ENCODE data around the gene PLCB1. TPM values are rescaled to one million over a fixed set of nuclear protein-coding genes. Genes with fewer than 3 reads are reported as not detected.

PLCB1 gene
- total RNA-seq, 1 experiment from 2014 or later, result 6.8 TPM

DNA sequence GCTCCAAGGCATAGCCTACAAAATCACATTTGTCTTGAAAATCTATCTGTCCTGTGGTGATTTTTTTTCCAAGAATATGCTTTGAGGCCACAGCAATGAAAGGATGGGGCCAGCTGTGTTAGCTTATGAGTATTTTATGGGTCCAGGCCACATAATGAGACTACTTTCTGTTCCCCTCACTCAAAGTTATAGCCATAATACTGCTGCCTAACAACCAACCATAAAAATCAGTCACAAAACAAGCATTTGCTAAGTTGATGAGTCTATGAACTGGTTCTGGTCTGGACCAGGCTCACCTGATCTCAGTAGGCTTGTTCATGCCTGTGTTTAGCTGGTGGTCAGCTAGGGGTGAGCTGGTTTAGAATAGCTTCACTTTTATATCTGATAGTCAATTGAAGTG, 744.3 kb downstream of the PLCB1 start:
- H3K36me3 ChIP-seq (ENCODE audit: insufficient read depth, low read length, poor library complexity, severe bottlenecking), result no peaks in the 10 kb centered on the region
- BruUV-seq (replicated peaks), result no TSS peak
- no peaks in the 10 kb centered on the region for H3K9me3 ChIP-seq (ENCODE audit: low read depth, low read length, poor library complexity, severe bottlenecking)
- ChIA-PET POLR2A (ENCODE audit: low non-redundant PET) (no interaction called here), CTCF (no interaction called here)
- no peak for DNase-seq (ENCODE audit: low spot score)
- no peak overlapping the region for H3K27ac ChIP-seq (ENCODE audit: low read depth, low read length, poor library complexity, severe bottlenecking)
- no peak overlapping the region for H3K4me3 ChIP-seq (ENCODE audit: low read depth, low read length, poor library complexity, severe bottlenecking)
- TF ChIP-seq, protein P1, sequence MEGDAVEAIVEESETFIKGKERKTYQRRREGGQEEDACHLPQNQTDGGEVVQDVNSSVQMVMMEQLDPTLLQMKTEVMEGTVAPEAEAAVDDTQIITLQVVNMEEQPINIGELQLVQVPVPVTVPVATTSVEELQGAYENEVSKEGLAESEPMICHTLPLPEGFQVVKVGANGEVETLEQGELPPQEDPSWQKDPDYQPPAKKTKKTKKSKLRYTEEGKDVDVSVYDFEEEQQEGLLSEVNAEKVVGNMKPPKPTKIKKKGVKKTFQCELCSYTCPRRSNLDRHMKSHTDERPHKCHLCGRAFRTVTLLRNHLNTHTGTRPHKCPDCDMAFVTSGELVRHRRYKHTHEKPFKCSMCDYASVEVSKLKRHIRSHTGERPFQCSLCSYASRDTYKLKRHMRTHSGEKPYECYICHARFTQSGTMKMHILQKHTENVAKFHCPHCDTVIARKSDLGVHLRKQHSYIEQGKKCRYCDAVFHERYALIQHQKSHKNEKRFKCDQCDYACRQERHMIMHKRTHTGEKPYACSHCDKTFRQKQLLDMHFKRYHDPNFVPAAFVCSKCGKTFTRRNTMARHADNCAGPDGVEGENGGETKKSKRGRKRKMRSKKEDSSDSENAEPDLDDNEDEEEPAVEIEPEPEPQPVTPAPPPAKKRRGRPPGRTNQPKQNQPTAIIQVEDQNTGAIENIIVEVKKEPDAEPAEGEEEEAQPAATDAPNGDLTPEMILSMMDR (conservative IDR thresholded peaks at IDR 0.05; ENCODE audit: low read depth, low read length), result no peak
- peaks cover 4% of the 10 kb centered on the region for H3K4me1 ChIP-seq (ENCODE audit: insufficient read depth, low read length, poor library complexity, severe bottlenecking)
- intact Hi-C loops (cut with micrococcal nuclease; ENCODE audit: unreplicated experiment), result no loop called here
- H3K27me3 ChIP-seq (replicated peaks; ENCODE audit: insufficient read depth, low read depth, low read length, poor library complexity), result no peaks in the 10 kb centered on the region

DNA sequence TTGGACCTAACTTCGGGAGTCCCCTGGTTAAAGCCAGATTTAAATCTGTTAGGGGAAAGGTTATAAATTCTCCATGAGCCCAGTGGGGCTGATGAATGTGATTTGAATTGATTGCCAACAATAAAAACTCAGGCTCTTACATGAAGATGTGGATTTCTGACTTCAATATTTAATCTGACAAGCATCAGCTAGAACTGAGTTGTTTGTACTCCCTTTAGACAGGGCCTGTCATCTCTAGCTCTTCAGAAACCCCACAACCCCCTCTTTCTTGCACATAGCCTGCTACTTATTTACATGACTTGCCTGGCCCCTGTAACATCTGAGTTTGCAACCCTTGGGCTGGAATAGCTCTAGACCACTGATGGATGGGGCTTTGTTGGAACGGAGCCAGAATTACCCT, 745.2 kb downstream of the PLCB1 start:
- no peaks in the 10 kb centered on the region for H3K9me3 ChIP-seq (ENCODE audit: low read depth, low read length, poor library complexity, severe bottlenecking)
- peaks cover 4% of the 10 kb centered on the region for H3K4me1 ChIP-seq (ENCODE audit: insufficient read depth, low read length, poor library complexity, severe bottlenecking)
- H3K27ac ChIP-seq (ENCODE audit: low read depth, low read length, poor library complexity, severe bottlenecking), result no peak overlapping the region
- BruUV-seq (replicated peaks), result no TSS peak
- H3K36me3 ChIP-seq (ENCODE audit: insufficient read depth, low read length, poor library complexity, severe bottlenecking), result no peaks in the 10 kb centered on the region
- no peak overlapping the region for H3K4me3 ChIP-seq (ENCODE audit: low read depth, low read length, poor library complexity, severe bottlenecking)
- intact Hi-C loops (cut with micrococcal nuclease; ENCODE audit: unreplicated experiment), result no loop called here
- ChIA-PET CTCF (no interaction called here), POLR2A (ENCODE audit: low non-redundant PET) (no interaction called here)
- H3K27me3 ChIP-seq (replicated peaks; ENCODE audit: insufficient read depth, low read depth, low read length, poor library complexity), result no peaks in the 10 kb centered on the region
- TF ChIP-seq EZH2 (IDR thresholded peaks at IDR 0.05; ENCODE audit: borderline replicate concordance, low read depth, low read length, poor library complexity, severe bottlenecking), result no peak
- TF ChIP-seq, protein P1 (conservative IDR thresholded peaks at IDR 0.05; ENCODE audit: low read depth, low read length), result no peak
- DNase-seq (ENCODE audit: low spot score), result no peak

DNA sequence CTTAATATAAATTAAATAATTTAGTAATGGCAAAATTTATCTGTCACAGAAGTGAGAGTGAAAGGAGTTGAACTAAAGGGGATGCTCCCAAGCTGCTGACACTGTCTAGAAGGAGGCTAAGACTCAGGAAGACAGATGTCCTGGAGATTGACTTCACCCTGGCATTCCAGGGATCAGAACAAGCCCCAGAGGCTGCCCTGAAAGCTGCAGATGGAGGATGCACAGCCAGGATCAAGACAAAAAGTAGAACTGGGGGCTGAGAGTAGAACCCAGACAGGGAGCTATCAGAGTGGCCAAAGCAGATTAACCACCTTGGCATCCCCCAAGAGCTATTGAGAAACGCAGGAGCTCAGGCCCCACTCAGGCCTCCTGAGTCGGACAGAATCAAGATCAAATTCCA, 747.6 kb downstream of the PLCB1 start:
- CTCF ChIA-PET, result no interaction called here

More for the DNA sequence above, 747.6 kb downstream of the PLCB1 start:
- no peak overlapping the region for H3K27ac ChIP-seq (ENCODE audit: low read depth, low read length, poor library complexity, severe bottlenecking)
- BruUV-seq (replicated peaks), result no TSS peak
- no peak for TF ChIP-seq EZH2 (IDR thresholded peaks at IDR 0.05; ENCODE audit: borderline replicate concordance, low read depth, low read length, poor library complexity, severe bottlenecking)
- TF ChIP-seq, protein P1 (conservative IDR thresholded peaks at IDR 0.05; ENCODE audit: low read depth, low read length), result no peak
- H3K36me3 ChIP-seq (ENCODE audit: insufficient read depth, low read length, poor library complexity, severe bottlenecking), result no peaks in the 10 kb centered on the region
- intact Hi-C loops (cut with micrococcal nuclease; ENCODE audit: unreplicated experiment), result no loop called here
- no peaks in the 10 kb centered on the region for H3K4me1 ChIP-seq (ENCODE audit: insufficient read depth, low read length, poor library complexity, severe bottlenecking)
- H3K27me3 ChIP-seq (replicated peaks; ENCODE audit: insufficient read depth, low read depth, low read length, poor library complexity), result no peaks in the 10 kb centered on the region
- POLR2A ChIA-PET (ENCODE audit: low non-redundant PET), result no interaction called here
- no peak overlapping the region for H3K4me3 ChIP-seq (ENCODE audit: low read depth, low read length, poor library complexity, severe bottlenecking)
- DNase-seq (ENCODE audit: low spot score), result no peak
- H3K9me3 ChIP-seq (ENCODE audit: low read depth, low read length, poor library complexity, severe bottlenecking), result no peaks in the 10 kb centered on the region
